ENCODE results near the gene CRB1.
A peak's percentile ranks its signal among the peaks of the same experiment; 100 is the strongest.

- TF ChIP-seq CTCF (IDR thresholded peaks at IDR 0.05) (no peak), POLR2AphosphoS5 (IDR thresholded peaks at IDR 0.05) (peak in 1 of 4 donors; percentile 32), POLR2A (IDR thresholded peaks at IDR 0.05) (no peak), EP300 (IDR thresholded peaks at IDR 0.05) (no peak)
Measured at GRCh38 chr1:197464044-197464443, 196.0 kb downstream of the CRB1 start.

All from sigmoid colon (tissue), 4 donors.